ENCODE data around the gene SPAG16. TPM values are rescaled to one million over a fixed set of nuclear protein-coding genes. Genes with fewer than 3 reads are reported as not detected.

The SPAG16 gene
- total and polyA plus RNA-seq, 12 donors: 8.4 to 28.3 (median 19.1) TPM

DNA sequence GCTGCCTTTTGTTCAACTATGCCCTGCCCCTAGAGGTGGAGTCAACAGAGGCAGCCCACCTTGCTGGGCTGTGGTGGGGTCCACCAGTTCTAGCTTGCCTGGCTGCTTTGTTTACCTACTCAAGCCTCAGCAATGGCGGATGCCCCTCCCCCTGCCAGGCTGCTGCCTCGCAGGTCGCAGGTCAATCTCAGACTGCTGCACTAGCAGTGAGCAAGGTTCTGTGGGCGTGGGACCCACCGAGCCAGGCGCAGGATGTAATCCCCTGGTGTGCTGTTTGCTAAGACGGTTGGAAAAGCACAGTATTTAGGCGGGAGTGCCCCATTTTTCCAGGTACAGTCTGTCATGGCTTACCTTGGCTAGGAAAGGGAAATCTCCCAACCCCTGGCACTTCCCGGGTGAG is 993.6 kb downstream of the SPAG16 start:
- intact Hi-C loops (cut with DNase I): no loop called here
- Histone ChIP-seq H3K4me1 (no peaks in the 10 kb centered on the region), H3K36me3 (no peaks in the 10 kb centered on the region), H3K27me3 (no peaks in the 10 kb centered on the region), H3K4me3 (no peak overlapping the region), H3K27ac (no peak overlapping the region), H3K9me3 (peaks cover 0 to 31% (median 0%) of the 10 kb centered on the region in 11 donors)
- WGBS, 2 donors: 84 to 88% methylated on average over 9 of the region's 9 CpGs
- DNase-seq: no peak
- TF ChIP-seq, protein P1, sequence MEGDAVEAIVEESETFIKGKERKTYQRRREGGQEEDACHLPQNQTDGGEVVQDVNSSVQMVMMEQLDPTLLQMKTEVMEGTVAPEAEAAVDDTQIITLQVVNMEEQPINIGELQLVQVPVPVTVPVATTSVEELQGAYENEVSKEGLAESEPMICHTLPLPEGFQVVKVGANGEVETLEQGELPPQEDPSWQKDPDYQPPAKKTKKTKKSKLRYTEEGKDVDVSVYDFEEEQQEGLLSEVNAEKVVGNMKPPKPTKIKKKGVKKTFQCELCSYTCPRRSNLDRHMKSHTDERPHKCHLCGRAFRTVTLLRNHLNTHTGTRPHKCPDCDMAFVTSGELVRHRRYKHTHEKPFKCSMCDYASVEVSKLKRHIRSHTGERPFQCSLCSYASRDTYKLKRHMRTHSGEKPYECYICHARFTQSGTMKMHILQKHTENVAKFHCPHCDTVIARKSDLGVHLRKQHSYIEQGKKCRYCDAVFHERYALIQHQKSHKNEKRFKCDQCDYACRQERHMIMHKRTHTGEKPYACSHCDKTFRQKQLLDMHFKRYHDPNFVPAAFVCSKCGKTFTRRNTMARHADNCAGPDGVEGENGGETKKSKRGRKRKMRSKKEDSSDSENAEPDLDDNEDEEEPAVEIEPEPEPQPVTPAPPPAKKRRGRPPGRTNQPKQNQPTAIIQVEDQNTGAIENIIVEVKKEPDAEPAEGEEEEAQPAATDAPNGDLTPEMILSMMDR (IDR thresholded peaks at IDR 0.05): no peak
- ATAC-seq: no peak

DNA sequence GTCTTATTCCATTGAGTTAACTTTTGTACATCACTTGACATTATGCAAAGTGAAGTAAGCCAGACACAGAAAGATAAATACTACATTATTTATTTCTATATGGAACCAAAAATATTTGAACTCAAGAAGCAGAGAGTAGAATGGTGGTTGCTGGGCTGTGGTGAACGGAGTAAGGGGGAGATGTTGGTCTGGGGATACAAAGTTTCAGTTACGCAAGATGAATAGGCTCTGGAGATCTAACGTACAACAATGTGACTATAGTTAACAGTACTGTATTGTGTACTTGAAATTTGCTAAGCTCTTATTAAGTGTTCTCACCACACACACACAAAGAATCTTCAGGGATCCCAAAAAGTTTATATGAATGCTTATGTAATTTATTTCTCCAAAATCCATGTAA is 1001.7 kb downstream of the SPAG16 start:
- DNase-seq: no peak
- H3K9me3 ChIP-seq: peaks cover 0 to 26% (median 0%) of the 10 kb centered on the region in 11 donors
- H3K4me1 ChIP-seq: no peaks in the 10 kb centered on the region
- H3K36me3 ChIP-seq: no peaks in the 10 kb centered on the region
- no peak for ATAC-seq
- intact Hi-C loops (cut with DNase I): no loop called here
- TF ChIP-seq, protein P1 (IDR thresholded peaks at IDR 0.05): no peak
- no peak overlapping the region for H3K4me3 ChIP-seq
- 48 to 52% methylated on average over 3 of the region's 3 CpGs for WGBS, 2 donors
- H3K27ac ChIP-seq: no peak overlapping the region
- H3K27me3 ChIP-seq: no peaks in the 10 kb centered on the region

DNA sequence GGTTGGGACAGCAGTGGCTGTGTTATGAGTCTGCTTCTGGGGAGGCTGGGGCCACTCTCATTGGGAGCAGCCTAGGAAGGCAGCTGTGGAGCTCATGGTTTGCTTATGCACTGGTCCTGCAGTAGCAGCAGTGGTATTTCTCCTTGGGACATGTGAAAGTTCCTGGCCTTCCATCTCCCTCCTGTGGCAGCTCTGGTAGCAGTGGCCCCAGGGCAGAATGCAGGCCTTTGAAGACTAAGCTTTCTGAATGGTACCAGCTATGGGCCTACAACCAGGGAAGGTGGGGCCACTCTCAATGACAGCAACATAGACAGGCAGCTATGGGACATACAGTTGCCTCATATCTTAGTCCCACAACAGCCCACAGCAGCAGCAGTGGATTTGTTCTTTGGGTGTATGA is 1009.3 kb downstream of the SPAG16 start:
- no peak overlapping the region for H3K4me3 ChIP-seq
- H3K27ac ChIP-seq: no peak overlapping the region
- intact Hi-C loops (cut with DNase I): no loop called here
- no peaks in the 10 kb centered on the region for H3K36me3 ChIP-seq
- no peaks in the 10 kb centered on the region for H3K4me1 ChIP-seq
- DNase-seq: no peak
- no peak for ATAC-seq
- peaks cover 0 to 63% (median 21%) of the 10 kb centered on the region in 11 donors for H3K9me3 ChIP-seq
- no peaks in the 10 kb centered on the region for H3K27me3 ChIP-seq
- TF ChIP-seq, protein P1 (IDR thresholded peaks at IDR 0.05): no peak

- TF ChIP-seq, protein P1 (IDR thresholded peaks at IDR 0.05): no peak
- no peaks in the 10 kb centered on the region for H3K4me1 ChIP-seq
- intact Hi-C loops (cut with DNase I): no loop called here
- H3K4me3 ChIP-seq: no peak overlapping the region
- no peak overlapping the region for H3K27ac ChIP-seq
- no peaks in the 10 kb centered on the region for H3K36me3 ChIP-seq
- DNase-seq (no peak), ATAC-seq (no peak)
- H3K9me3 ChIP-seq: peaks cover 0 to 56% (median 21%) of the 10 kb centered on the region in 11 donors
- H3K27me3 ChIP-seq: no peaks in the 10 kb centered on the region
These were observed 1010.2 kb downstream of the SPAG16 start for GRCh38 chr2:214294426-214294825.

DNA sequence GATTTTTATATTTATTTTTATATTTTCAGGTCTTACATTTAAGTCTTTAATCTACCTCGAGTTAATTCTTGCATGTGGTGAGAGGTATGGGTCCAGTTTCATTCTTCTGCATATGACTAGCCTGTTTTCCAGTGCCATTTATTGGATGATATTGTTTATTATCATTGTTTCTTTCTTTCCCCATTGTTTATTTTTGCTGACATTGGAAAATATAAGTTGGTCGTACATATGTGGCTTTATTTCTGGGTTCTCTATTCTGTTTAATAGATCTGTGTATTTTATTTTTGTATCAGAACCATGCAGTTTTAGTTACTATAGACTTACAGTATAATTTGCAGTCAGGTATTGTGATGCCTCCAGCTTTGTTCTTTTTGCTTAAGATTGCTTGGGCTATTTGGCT is 1013.2 kb downstream of the SPAG16 start:
- H3K9me3 ChIP-seq: peaks cover 0 to 28% (median 11%) of the 10 kb centered on the region in 11 donors
- no peaks in the 10 kb centered on the region for H3K4me1 ChIP-seq
- intact Hi-C loops (cut with DNase I): no loop called here
- ATAC-seq (no peak), DNase-seq (no peak)
- H3K4me3 ChIP-seq: no peak overlapping the region
- whole genome bisulfite sequencing, 2 donors: 63 to 68% methylated on average over 2 of the region's 2 CpGs
- H3K27ac ChIP-seq: no peak overlapping the region
- no peaks in the 10 kb centered on the region for H3K36me3 ChIP-seq
- no peaks in the 10 kb centered on the region for H3K27me3 ChIP-seq
- TF ChIP-seq, protein P1 (IDR thresholded peaks at IDR 0.05): no peak

Measured in heart right ventricle (tissue), 16 donors.